ENCODE measurements around the gene DCUN1D1.
"Not testable (repeated sequence)": the region's sequence is repeated elsewhere in the genome, so short reads cannot be mapped to it uniquely, and the experiment has no call there.

The DCUN1D1 gene

DNA sequence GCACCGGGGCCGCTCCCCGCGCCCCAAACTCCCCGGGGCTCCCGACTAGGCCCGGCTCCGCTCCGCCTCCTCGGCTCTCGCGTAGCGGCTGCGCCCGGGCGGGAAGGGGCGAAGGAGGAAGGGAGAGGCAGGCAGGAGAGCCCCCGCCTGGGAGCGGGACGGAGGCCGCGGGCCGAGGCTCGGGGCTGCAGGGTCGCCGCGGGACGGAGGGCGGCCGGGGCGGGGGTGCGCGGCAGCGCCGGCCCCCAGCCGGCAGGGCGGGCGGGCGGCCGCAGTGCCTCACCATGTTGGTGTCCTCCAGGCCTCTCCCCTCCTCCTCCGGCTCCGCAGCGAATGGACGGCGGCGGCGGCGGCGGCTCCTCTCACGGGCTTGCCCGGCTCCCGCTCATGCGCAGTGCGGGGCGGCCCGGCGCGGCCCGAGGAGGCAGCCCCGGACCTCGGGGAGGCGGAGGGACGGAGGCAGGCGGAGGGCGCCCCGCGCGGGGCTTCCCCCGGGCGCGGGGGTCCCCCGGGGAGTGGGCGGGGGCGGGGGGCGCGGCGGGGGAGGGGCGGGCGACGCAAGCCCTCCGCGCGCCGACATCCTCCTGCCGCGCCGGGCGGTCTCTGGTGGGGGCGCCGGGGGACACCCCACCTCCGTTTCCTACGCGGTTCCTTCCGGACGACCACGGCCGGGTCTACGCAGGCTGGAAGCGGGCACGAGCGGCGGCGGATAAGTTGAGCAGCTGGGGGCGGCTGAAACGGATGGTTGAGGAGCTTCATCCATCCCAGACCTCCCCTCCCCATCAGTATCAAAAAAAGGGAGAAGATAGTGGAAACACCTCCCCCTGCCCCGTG is at the start of gene DCUN1D1:
Gene DCUN1D1 (minus strand): TSS at position 335 of the 834 bp plus-strand sequence. CDS start 49 bp downstream, at position 286.
- DNase-seq (ENCODE audit: low read depth), result no peak

- DNase-seq (ENCODE audit: low read depth), result no peak
These were observed 48.1 kb upstream of the DCUN1D1 start for GRCh38 chr3:183028416-183028815.

DNA sequence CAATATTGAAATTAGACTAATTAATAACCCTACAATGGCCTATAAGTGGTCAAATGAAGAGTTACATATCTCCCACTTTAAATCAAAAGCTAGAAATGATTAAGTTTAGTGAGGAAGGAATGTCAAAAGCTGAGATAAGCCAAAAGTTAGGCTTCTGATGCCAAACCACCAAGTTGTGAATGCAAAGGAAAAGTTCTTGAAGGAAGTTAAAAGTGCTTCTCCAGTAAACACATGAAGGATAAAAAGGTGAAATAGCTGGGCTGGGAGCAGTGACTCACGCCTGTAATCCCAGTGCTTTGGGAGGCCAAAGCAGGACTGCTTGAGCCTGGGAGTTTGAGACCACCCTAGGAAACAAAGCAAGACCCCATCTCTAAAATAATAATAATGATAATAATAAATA is 46.9 kb upstream of the DCUN1D1 start:
- no peak for DNase-seq (ENCODE audit: low read depth)

DNA sequence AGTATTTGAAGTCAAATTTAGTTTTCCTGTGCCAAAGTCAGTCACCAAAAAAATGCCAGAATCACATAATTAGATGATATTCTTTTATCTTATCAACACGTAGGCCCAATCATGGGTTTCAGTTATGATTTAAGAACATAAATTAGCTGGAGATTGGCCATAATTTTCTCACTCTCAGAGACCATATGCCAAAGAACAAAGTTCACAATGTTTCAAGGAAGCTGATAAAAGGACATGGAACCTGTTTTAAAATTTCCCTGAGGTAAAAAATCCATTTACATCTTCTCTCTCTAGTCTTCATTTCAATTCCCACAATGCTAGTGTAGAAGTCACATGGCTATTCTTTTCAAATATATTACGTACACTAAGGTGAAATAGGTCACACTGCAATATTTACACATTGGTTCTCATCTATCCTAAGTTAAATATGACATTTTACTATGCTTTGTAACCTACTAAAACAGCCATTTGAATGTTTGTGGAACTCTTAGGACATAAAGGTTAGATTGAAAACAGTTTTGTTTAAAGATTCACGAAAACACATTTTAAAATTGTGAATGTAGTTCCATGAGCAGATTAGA is 42.7 kb upstream of the DCUN1D1 start:
- no peak for DNase-seq (ENCODE audit: low read depth)

GRCh38 chr3:183018421-183019192 is 38.3 kb upstream of the DCUN1D1 start:
- DNase-seq (ENCODE audit: low read depth), result no peak

DNA sequence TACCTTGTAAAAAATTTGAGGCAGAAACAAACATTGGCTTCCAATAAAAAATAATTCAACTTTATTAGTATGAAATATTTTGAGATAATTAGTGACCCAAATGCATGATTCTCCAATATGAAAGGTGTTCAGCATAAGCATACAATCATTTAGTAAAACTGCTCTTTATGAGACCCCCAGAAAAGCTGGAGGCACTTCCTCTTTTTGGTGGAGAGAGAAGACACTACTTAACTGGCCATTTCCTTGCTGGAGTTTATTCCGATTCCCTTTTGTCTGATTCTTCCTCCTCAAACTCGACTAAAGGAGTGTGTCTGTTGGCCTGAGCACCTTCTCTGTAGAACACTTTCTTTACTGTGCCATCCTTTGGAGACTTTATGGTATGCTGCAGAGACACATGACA is 34.8 kb upstream of the DCUN1D1 start:
- no peak for DNase-seq (ENCODE audit: low read depth)

DNA sequence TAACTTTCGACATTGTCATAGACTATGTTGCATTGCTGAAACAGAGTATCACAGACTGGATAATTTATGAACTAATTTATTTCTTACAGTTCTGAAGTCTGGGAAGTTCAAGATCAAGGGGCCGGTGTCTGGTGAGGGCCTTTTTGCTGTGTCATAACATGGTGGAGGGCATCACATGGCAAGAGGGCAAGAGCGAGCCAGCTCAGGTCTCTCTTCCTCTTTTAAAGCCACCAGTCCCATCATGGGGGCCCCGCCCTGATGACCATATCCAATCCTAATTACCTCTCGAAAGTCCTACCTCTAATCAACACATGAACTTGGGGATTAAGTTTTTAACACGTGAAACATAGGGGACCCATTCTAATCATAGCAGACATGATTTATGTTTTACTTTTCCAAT is 33.5 kb upstream of the DCUN1D1 start:
- DNase-seq (ENCODE audit: low read depth), result no peak

GRCh38 chr3:183013074-183013473 is 32.7 kb upstream of the DCUN1D1 start:
- no peak for DNase-seq (ENCODE audit: low read depth)

DNA sequence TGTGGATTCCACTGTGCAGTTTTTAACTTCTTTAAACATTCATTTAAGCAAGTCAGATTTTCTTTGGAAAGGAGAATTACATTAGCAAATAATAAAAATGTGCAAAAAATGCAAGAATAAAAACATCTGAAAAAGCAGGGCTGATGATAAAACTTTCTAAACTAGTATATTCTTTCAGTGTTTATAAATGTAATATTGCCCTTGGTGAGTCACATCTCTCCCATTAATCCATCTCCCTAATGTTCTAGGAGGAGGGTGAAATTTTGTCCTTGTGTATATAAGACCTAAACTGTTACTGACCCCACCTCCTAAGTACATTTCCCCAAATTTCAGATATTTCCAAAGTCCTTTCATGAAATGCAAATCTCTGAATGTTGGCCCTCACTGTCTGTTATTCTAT is 28.5 kb upstream of the DCUN1D1 start:
- DNase-seq (ENCODE audit: low read depth), result no peak

GRCh38 chr3:183008303-183008702 is 28.0 kb upstream of the DCUN1D1 start:
- DNase-seq (ENCODE audit: low read depth), result no peak

DNA sequence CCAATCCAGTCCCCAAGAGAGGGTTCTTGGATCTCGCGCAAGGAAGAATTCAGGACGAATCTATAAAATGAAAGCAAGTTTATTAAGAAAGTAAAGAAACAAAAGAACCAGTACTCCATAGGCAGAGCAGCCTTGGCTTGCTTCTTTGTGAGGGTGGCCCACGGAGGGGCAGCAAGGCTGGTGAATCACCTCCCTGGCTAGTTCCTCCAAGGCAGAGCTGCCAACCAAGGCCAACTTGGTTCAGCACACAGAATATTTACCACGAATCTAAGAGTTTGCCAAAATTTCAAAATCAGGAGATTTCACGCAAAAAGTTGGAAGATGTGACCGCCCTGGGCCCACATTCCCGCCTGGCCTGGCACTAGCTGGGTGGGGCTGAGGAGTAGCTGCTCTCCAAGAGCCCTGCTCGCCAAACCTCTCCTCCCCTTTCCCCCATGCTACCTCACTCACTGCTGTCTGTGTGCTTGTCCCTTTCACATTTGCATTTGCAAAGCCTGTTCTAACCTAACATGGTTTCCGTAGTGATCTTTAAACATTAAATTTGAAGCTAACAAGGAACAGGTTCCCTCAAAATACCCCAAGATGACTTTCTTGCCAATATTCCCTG is 26.2 kb upstream of the DCUN1D1 start:
- DNase-seq (ENCODE audit: low read depth), result no peak

DNA sequence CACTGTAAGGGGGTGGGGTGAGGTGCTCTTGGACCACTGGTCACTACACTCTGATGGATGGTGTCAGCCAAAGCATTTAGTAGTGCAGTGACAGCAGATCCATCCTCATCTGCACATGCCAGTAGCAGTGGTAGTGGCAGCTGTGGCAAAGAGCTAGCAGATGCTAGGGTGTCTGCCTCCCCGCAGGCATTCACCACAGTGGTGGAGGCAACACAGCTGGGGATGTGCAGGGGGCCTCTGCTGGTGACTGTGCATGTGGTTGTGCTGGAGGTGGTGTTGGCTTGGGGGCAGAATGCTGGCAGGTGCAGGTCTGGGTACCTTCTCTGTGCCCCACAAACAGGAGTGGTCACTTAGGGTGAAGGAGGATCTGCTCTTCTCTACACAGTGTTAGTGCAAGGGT is 19.4 kb upstream of the DCUN1D1 start:
- DNase-seq (ENCODE audit: low read depth), result no peak

- not testable (repeated sequence) for DNase-seq (ENCODE audit: low read depth)
These were observed 13.3 kb upstream of the DCUN1D1 start for GRCh38 chr3:182993486-182994201.

DNA sequence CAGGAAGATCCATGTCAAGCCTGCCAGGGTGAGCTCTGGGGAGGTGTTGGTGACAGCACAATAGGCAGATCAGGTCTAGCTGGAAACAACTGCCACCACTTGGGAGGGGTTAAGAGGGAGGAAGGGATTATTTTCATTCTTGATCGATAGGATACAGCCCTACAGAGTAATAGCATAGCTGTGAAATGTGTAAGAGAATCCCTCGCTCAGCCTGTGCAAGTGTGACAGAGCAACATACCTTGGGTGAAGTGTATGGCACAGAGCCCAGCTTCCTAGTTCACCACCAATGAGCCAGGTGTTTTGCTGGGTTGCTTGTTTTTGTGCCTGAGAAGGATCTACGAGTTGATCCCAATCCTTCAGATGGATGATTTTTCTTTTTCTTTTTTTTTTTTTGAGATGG is 9.2 kb upstream of the DCUN1D1 start:
- no peak for DNase-seq (ENCODE audit: low read depth)

- no peak for DNase-seq (ENCODE audit: low read depth)
These were observed 5.7 kb upstream of the DCUN1D1 start for GRCh38 chr3:182986021-182986420.

GRCh38 chr3:182983876-182984275 is 3.5 kb upstream of the DCUN1D1 start:
- no peak for DNase-seq (ENCODE audit: low read depth)

GRCh38 chr3:182981038-182981380 is 671 bp upstream of the DCUN1D1 start:
- DNase-seq (ENCODE audit: low read depth), result no peak

- no peak for DNase-seq (ENCODE audit: low read depth)
These were observed 605 bp downstream of the DCUN1D1 start for GRCh38 chr3:182979674-182980191.

DNA sequence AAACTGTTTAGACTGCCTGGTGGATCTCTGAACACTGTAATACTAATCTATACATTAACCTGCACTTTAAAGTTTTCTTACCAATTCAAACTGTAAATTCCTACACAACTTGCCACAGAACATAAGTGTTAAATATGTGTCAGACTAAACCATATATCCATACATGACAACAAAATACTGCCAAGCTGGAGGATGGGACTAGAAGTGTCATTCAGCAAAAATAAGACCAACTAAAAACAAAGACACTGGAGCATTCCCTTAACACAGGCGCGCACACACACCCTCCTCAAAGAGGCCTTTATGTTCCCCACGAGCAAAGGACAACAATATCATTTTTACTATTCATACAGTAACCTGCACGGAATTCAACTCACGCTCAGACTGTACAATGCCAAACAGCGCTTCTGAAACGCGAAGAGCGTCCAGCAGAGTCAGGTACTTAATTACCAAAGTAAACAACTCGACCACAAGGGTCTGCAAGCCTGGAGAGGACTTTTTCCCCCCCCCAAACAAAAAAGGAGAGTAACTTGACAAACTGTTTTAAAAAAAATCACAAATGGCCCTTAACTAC is 1.1 kb downstream of the DCUN1D1 start:
- no peak for DNase-seq (ENCODE audit: low read depth)

GRCh38 chr3:182978387-182978786 is 2.0 kb downstream of the DCUN1D1 start:
- DNase-seq (ENCODE audit: low read depth), result no peak

GRCh38 chr3:182973047-182973446 is 7.3 kb downstream of the DCUN1D1 start:
- DNase-seq (ENCODE audit: low read depth), result no peak
